Measurements from ENCODE around the gene SPOCK1.

SPOCK1 gene

DNA sequence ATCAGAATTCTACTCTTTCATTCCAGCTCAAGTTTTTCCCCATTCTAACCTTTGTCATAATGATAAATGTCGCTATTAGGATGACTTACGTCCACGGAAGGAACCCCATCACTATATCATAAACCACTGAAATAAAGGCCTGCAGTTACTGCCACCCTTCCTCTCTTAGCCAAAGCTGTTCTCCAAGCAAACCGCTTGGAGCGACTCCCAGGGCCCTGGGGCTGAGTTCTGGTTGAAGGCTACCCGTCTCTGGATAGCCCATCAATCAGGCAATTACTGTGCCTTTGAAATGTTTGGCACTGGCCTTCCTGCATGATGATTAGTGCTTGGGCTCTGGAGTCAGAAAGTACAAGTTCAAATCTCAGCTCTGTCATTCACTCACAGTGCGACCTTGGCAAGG lies 386.0 kb downstream of the SPOCK1 start:
- no peak for DNase-seq (ENCODE audit: low spot score)
- in situ Hi-C loops (cut with MboI; ENCODE audit: low pct_unique_long_range_greater_than_20kb, low sequenced_read_pairs, unreplicated experiment), result no loop called here
- TF ChIP-seq, protein P1, sequence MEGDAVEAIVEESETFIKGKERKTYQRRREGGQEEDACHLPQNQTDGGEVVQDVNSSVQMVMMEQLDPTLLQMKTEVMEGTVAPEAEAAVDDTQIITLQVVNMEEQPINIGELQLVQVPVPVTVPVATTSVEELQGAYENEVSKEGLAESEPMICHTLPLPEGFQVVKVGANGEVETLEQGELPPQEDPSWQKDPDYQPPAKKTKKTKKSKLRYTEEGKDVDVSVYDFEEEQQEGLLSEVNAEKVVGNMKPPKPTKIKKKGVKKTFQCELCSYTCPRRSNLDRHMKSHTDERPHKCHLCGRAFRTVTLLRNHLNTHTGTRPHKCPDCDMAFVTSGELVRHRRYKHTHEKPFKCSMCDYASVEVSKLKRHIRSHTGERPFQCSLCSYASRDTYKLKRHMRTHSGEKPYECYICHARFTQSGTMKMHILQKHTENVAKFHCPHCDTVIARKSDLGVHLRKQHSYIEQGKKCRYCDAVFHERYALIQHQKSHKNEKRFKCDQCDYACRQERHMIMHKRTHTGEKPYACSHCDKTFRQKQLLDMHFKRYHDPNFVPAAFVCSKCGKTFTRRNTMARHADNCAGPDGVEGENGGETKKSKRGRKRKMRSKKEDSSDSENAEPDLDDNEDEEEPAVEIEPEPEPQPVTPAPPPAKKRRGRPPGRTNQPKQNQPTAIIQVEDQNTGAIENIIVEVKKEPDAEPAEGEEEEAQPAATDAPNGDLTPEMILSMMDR (IDR thresholded peaks at IDR 0.05; ENCODE audit: extremely low read depth, insufficient read depth, missing control alignments), result no peak

DNA sequence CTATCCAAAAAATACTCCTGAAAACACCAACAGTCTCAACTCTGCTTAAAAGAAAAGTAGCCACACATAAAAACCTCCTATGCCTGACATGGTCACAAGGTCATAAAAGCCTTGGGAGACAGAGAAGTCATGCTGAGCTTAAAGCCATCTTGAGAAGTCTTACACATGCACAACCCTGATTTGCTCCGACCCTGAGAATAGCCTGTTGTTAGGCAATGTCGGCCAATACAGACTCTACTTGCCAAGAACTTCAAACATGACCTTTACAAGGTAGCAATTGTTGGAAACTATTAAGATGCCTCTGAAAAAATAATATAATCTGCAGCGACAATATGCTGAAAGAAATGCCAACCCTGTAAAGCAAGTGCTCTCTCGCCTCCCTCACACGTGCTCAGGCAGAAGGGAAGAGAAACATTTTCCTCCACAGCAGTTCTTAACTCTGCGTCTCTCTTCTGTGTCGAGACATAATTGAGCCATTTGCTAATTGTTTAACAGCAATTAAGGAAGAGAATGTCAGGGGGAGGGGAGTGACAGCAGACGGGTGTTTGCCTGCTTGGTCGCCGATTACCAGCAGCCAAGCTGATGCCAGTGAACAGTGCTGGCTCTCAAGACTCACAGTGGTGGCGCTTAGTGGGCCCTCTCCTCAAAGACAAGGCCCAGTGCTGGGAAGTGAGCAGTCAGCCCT lies 393.6 kb downstream of the SPOCK1 start:
- no peak for DNase-seq (ENCODE audit: low spot score)
- in situ Hi-C loops (cut with MboI; ENCODE audit: low pct_unique_long_range_greater_than_20kb, low sequenced_read_pairs, unreplicated experiment), result no loop called here
- TF ChIP-seq, protein P1 (IDR thresholded peaks at IDR 0.05; ENCODE audit: extremely low read depth, insufficient read depth, missing control alignments), result no peak

DNA sequence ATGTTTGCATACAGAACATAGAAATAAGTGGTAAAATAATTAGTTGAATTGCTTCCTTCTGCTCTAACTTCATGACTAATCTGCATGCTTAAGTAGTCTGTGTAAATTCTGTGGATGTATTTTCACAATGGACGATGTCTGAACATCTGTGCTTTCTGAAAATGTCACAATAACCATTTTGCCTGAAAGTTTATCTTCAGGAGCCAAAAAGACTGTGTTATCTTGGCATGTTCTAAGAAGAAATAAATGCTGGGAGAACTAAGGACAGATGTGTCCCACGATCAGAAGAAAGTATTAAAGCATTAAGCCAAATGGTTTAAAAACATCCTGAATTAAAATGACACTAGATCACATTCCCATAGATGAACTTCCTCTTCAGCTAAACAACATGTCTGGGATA lies 397.6 kb downstream of the SPOCK1 start:
- no peak for DNase-seq (ENCODE audit: low spot score)

DNA sequence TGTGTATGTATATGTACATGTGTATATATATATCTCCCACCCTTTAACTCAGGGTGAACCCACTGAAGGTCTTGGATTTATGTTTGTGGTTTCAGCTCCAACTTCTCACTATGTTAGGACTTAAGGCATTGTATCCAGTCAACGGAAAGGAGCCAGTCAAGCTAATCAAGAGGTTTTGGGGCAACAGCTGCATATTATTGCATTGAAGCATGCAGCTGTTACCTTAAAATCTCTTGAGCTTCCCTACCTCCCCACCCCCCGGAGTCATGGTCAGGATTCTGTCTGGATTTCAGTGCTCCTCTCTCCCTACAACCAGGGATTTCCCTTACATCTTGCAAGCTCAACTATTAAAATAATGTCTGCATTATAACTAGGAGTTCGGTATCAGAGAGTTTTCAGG lies 399.5 kb downstream of the SPOCK1 start:
- in situ Hi-C loops (cut with MboI; ENCODE audit: low pct_unique_long_range_greater_than_20kb, low sequenced_read_pairs, unreplicated experiment), result no loop called here
- DNase-seq (ENCODE audit: low spot score), result no peak
- TF ChIP-seq, protein P1 (IDR thresholded peaks at IDR 0.05; ENCODE audit: extremely low read depth, insufficient read depth, missing control alignments), result no peak

More for the DNA sequence above, 397.6 kb downstream of the SPOCK1 start:
- TF ChIP-seq, protein P1 (IDR thresholded peaks at IDR 0.05; ENCODE audit: extremely low read depth, insufficient read depth, missing control alignments), result no peak
- in situ Hi-C loops (cut with MboI; ENCODE audit: low pct_unique_long_range_greater_than_20kb, low sequenced_read_pairs, unreplicated experiment), result no loop called here

- in situ Hi-C loops (cut with MboI; ENCODE audit: low pct_unique_long_range_greater_than_20kb, low sequenced_read_pairs, unreplicated experiment), result no loop called here
- TF ChIP-seq, protein P1 (IDR thresholded peaks at IDR 0.05; ENCODE audit: extremely low read depth, insufficient read depth, missing control alignments), result no peak
Measured at GRCh38 chr5:137098663-137099062, 400.5 kb downstream of the SPOCK1 start.

DNA sequence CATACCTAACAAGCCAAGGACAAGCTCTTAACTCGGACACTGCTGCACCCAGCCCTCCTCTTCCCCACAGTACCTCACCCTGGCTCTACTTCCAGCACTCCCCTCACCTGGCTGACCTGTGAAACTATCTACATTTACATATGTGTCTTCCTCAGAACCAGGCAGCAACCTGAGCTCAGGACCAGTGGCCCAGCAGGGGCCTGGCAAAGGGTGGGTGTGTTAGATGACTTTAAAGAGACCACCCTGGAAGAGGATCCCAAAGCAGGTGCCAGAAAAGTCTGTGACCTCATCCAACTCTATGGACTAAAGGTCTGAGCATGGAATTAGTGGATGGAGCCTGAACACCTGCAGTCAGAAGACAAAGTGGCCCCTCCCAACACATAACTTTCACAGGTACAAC lies 400.9 kb downstream of the SPOCK1 start:
- in situ Hi-C loops (cut with MboI; ENCODE audit: low pct_unique_long_range_greater_than_20kb, low sequenced_read_pairs, unreplicated experiment), result no loop called here
- TF ChIP-seq, protein P1 (IDR thresholded peaks at IDR 0.05; ENCODE audit: extremely low read depth, insufficient read depth, missing control alignments), result no peak
- DNase-seq (ENCODE audit: low spot score), result no peak

More at GRCh38 chr5:137098663-137099062, 400.5 kb downstream of the SPOCK1 start:
- no peak for DNase-seq (ENCODE audit: low spot score)
